ENCODE data around the gene SRMS. TPM values are rescaled to one million over a fixed set of nuclear protein-coding genes. Genes with fewer than 3 reads are reported as not detected.

Gene SRMS
- total and polyA plus RNA-seq, 2 donors, result 0.05 TPM

- Histone ChIP-seq H3K36me3 (ENCODE audit: control insufficient read depth in 2 of 2, insufficient read depth in 2 of 2, low read length in 1 of 2) (no peaks in the 10 kb centered on the region), H3K27me3 (ENCODE audit: control insufficient read depth in 2 of 2, insufficient read depth in 1 of 2, low read length in 1 of 2) (peaks cover 2 to 69% of the 10 kb centered on the region in 2 donors), H3K9me3 (ENCODE audit: control insufficient read depth in 2 of 2, insufficient read depth in 1 of 2, low read length in 1 of 2) (peaks cover 0 to 18% of the 10 kb centered on the region in 2 donors), H3K4me1 (ENCODE audit: control insufficient read depth in 2 of 2, insufficient read depth in 2 of 2, low read length in 2 of 2) (peaks cover 25 to 63% of the 10 kb centered on the region in 2 donors), H3K27ac (ENCODE audit: low read depth in 1 of 2, low read length in 1 of 2) (no peak overlapping the region), H3K4me3 (ENCODE audit: low read length in 2 of 2) (no peak overlapping the region)
- DNase-seq (ENCODE audit: low read depth in 6 of 9, low spot score in 9 of 9), result no peak
- 89% methylated on average over 18 of the region's 18 CpGs for whole genome bisulfite sequencing
Measured at GRCh38 chr20:63549679-63550282, 2.2 kb upstream of the SRMS start.

- no peak overlapping the region for H3K4me3 ChIP-seq (ENCODE audit: low read length in 2 of 2)
- peaks cover 2 to 68% of the 10 kb centered on the region in 2 donors for H3K27me3 ChIP-seq (ENCODE audit: control insufficient read depth in 2 of 2, insufficient read depth in 1 of 2, low read length in 1 of 2)
- peaks cover 25 to 57% of the 10 kb centered on the region in 2 donors for H3K4me1 ChIP-seq (ENCODE audit: control insufficient read depth in 2 of 2, insufficient read depth in 2 of 2, low read length in 2 of 2)
- H3K36me3 ChIP-seq (ENCODE audit: control insufficient read depth in 2 of 2, insufficient read depth in 2 of 2, low read length in 1 of 2), result no peaks in the 10 kb centered on the region
- H3K9me3 ChIP-seq (ENCODE audit: control insufficient read depth in 2 of 2, insufficient read depth in 1 of 2, low read length in 1 of 2), result peaks cover 0 to 18% of the 10 kb centered on the region in 2 donors
- peak in 2 of 9 donors; percentile 24 to 55 for DNase-seq (ENCODE audit: low read depth in 6 of 9, low spot score in 9 of 9)
- no peak overlapping the region for H3K27ac ChIP-seq (ENCODE audit: low read depth in 1 of 2, low read length in 1 of 2)
- WGBS, result 35% methylated on average over 16 of the region's 25 CpGs
Measured at GRCh38 chr20:63549019-63549418, 1.5 kb upstream of the SRMS start.

GRCh38 chr20:63548542-63548941 lies 993 bp upstream of the SRMS start:
- no peak for DNase-seq (ENCODE audit: low read depth in 6 of 9, low spot score in 9 of 9)
- no peaks in the 10 kb centered on the region for H3K36me3 ChIP-seq (ENCODE audit: control insufficient read depth in 2 of 2, insufficient read depth in 2 of 2, low read length in 1 of 2)
- H3K4me1 ChIP-seq (ENCODE audit: control insufficient read depth in 2 of 2, insufficient read depth in 2 of 2, low read length in 2 of 2), result peaks cover 25 to 54% of the 10 kb centered on the region in 2 donors
- peaks cover 0 to 18% of the 10 kb centered on the region in 2 donors for H3K9me3 ChIP-seq (ENCODE audit: control insufficient read depth in 2 of 2, insufficient read depth in 1 of 2, low read length in 1 of 2)
- WGBS, result 64% methylated on average over 11 of the region's 11 CpGs
- no peak overlapping the region for H3K27ac ChIP-seq (ENCODE audit: low read depth in 1 of 2, low read length in 1 of 2)
- H3K4me3 ChIP-seq (ENCODE audit: low read length in 2 of 2), result no peak overlapping the region
- peaks cover 2 to 64% of the 10 kb centered on the region in 2 donors for H3K27me3 ChIP-seq (ENCODE audit: control insufficient read depth in 2 of 2, insufficient read depth in 1 of 2, low read length in 1 of 2)

- peaks cover 14 to 40% of the 10 kb centered on the region in 2 donors for H3K4me1 ChIP-seq (ENCODE audit: control insufficient read depth in 2 of 2, insufficient read depth in 2 of 2, low read length in 2 of 2)
- no peak for DNase-seq (ENCODE audit: low read depth in 6 of 9, low spot score in 9 of 9)
- peaks cover 2 to 62% of the 10 kb centered on the region in 2 donors for H3K27me3 ChIP-seq (ENCODE audit: control insufficient read depth in 2 of 2, insufficient read depth in 1 of 2, low read length in 1 of 2)
- no peak overlapping the region for H3K4me3 ChIP-seq (ENCODE audit: low read length in 2 of 2)
- H3K36me3 ChIP-seq (ENCODE audit: control insufficient read depth in 2 of 2, insufficient read depth in 2 of 2, low read length in 1 of 2), result no peaks in the 10 kb centered on the region
- peaks cover 0 to 7% of the 10 kb centered on the region in 2 donors for H3K9me3 ChIP-seq (ENCODE audit: control insufficient read depth in 2 of 2, insufficient read depth in 1 of 2, low read length in 1 of 2)
- no peak overlapping the region for H3K27ac ChIP-seq (ENCODE audit: low read depth in 1 of 2, low read length in 1 of 2)
- WGBS, result 76% methylated on average over 58 of the region's 58 CpGs
Measured at GRCh38 chr20:63546956-63547724, 409 bp downstream of the SRMS start.

GRCh38 chr20:63546256-63546955 lies 1.1 kb downstream of the SRMS start:
- Histone ChIP-seq H3K27me3 (ENCODE audit: control insufficient read depth in 2 of 2, insufficient read depth in 1 of 2, low read length in 1 of 2) (peaks cover 2 to 62% of the 10 kb centered on the region in 2 donors), H3K27ac (ENCODE audit: low read depth in 1 of 2, low read length in 1 of 2) (no peak overlapping the region), H3K4me3 (ENCODE audit: low read length in 2 of 2) (no peak overlapping the region), H3K9me3 (ENCODE audit: control insufficient read depth in 2 of 2, insufficient read depth in 1 of 2, low read length in 1 of 2) (peaks cover 0 to 6% of the 10 kb centered on the region in 2 donors), H3K36me3 (ENCODE audit: control insufficient read depth in 2 of 2, insufficient read depth in 2 of 2, low read length in 1 of 2) (no peaks in the 10 kb centered on the region), H3K4me1 (ENCODE audit: control insufficient read depth in 2 of 2, insufficient read depth in 2 of 2, low read length in 2 of 2) (peaks cover 10 to 36% of the 10 kb centered on the region in 2 donors)
- no peak for DNase-seq (ENCODE audit: low read depth in 6 of 9, low spot score in 9 of 9)
- 92% methylated on average over 20 of the region's 20 CpGs for WGBS

- peaks cover 0 to 6% of the 10 kb centered on the region in 2 donors for H3K9me3 ChIP-seq (ENCODE audit: control insufficient read depth in 2 of 2, insufficient read depth in 1 of 2, low read length in 1 of 2)
- DNase-seq (ENCODE audit: low read depth in 6 of 9, low spot score in 9 of 9), result peak in 1 of 9 donors; percentile 26
- peaks cover 2 to 61% of the 10 kb centered on the region in 2 donors for H3K27me3 ChIP-seq (ENCODE audit: control insufficient read depth in 2 of 2, insufficient read depth in 1 of 2, low read length in 1 of 2)
- peaks cover 10 to 33% of the 10 kb centered on the region in 2 donors for H3K4me1 ChIP-seq (ENCODE audit: control insufficient read depth in 2 of 2, insufficient read depth in 2 of 2, low read length in 2 of 2)
- no peak overlapping the region for H3K27ac ChIP-seq (ENCODE audit: low read depth in 1 of 2, low read length in 1 of 2)
- H3K4me3 ChIP-seq (ENCODE audit: low read length in 2 of 2), result no peak overlapping the region
- WGBS, result 32% methylated on average over 6 of the region's 6 CpGs
- H3K36me3 ChIP-seq (ENCODE audit: control insufficient read depth in 2 of 2, insufficient read depth in 2 of 2, low read length in 1 of 2), result no peaks in the 10 kb centered on the region
Measured at GRCh38 chr20:63545814-63546213, 1.7 kb downstream of the SRMS start.

- H3K4me3 ChIP-seq (ENCODE audit: low read length in 2 of 2), result no peak overlapping the region
- peaks cover 0 to 6% of the 10 kb centered on the region in 2 donors for H3K9me3 ChIP-seq (ENCODE audit: control insufficient read depth in 2 of 2, insufficient read depth in 1 of 2, low read length in 1 of 2)
- WGBS, result 87% methylated on average over 19 of the region's 19 CpGs
- no peak overlapping the region for H3K27ac ChIP-seq (ENCODE audit: low read depth in 1 of 2, low read length in 1 of 2)
- H3K36me3 ChIP-seq (ENCODE audit: control insufficient read depth in 2 of 2, insufficient read depth in 2 of 2, low read length in 1 of 2), result no peaks in the 10 kb centered on the region
- peaks cover 10 to 29% of the 10 kb centered on the region in 2 donors for H3K4me1 ChIP-seq (ENCODE audit: control insufficient read depth in 2 of 2, insufficient read depth in 2 of 2, low read length in 2 of 2)
- peaks cover 2 to 64% of the 10 kb centered on the region in 2 donors for H3K27me3 ChIP-seq (ENCODE audit: control insufficient read depth in 2 of 2, insufficient read depth in 1 of 2, low read length in 1 of 2)
- no peak for DNase-seq (ENCODE audit: low read depth in 6 of 9, low spot score in 9 of 9)
Measured at GRCh38 chr20:63544958-63545516, 2.5 kb downstream of the SRMS start.

- WGBS, result 92% methylated on average over 27 of the region's 27 CpGs
- Histone ChIP-seq H3K4me3 (ENCODE audit: low read length in 2 of 2) (no peak overlapping the region), H3K27me3 (ENCODE audit: control insufficient read depth in 2 of 2, insufficient read depth in 1 of 2, low read length in 1 of 2) (peaks cover 2 to 61% of the 10 kb centered on the region in 2 donors), H3K4me1 (ENCODE audit: control insufficient read depth in 2 of 2, insufficient read depth in 2 of 2, low read length in 2 of 2) (peaks cover 10 to 25% of the 10 kb centered on the region in 2 donors), H3K9me3 (ENCODE audit: control insufficient read depth in 2 of 2, insufficient read depth in 1 of 2, low read length in 1 of 2) (peaks cover 0 to 6% of the 10 kb centered on the region in 2 donors), H3K36me3 (ENCODE audit: control insufficient read depth in 2 of 2, insufficient read depth in 2 of 2, low read length in 1 of 2) (no peaks in the 10 kb centered on the region), H3K27ac (ENCODE audit: low read depth in 1 of 2, low read length in 1 of 2) (no peak overlapping the region)
- no peak for DNase-seq (ENCODE audit: low read depth in 6 of 9, low spot score in 9 of 9)
Measured at GRCh38 chr20:63544241-63544957, 3.1 kb downstream of the SRMS start.

All from thymus (tissue), 11 donors.